GM06990 (cell line): ENCODE measurements around the gene MED12L.

ENCODE experiments used
- DNase-seq: peaks from one replicate; pipeline ENCODE4 v3.0.0-alpha.2; 2011; ENCODE audit not compliant: insufficient read length; ENCODE audit errors: extremely low read depth
- H3K27me3 ChIP-seq: replicated peaks from 2 replicates; pipeline ENCODE4 v1.6.0; 2011; ENCODE audit warnings: low read length; ENCODE audit not compliant: control insufficient read depth, insufficient read depth
- H3K36me3 ChIP-seq: 2 replicates; pipeline ENCODE4 v1.5.1; 2011; ENCODE audit warnings: low read length; ENCODE audit not compliant: control insufficient read depth, insufficient read depth
- H3K4me3 ChIP-seq: replicated peaks from 2 replicates; pipeline ENCODE4 v1.5.1; 2011; ENCODE audit warnings: low read depth, mild to moderate bottlenecking, control low read depth, low read length
- CTCF ChIP-seq: IDR thresholded peaks from 2 replicates; pipeline ENCODE4 v1.5.1; 2011; ENCODE audit warnings: low read length, control low read depth, mild to moderate bottlenecking, inconsistent platforms; ENCODE audit not compliant: insufficient read depth, poor library complexity, severe bottlenecking

Gene MED12L

DNA sequence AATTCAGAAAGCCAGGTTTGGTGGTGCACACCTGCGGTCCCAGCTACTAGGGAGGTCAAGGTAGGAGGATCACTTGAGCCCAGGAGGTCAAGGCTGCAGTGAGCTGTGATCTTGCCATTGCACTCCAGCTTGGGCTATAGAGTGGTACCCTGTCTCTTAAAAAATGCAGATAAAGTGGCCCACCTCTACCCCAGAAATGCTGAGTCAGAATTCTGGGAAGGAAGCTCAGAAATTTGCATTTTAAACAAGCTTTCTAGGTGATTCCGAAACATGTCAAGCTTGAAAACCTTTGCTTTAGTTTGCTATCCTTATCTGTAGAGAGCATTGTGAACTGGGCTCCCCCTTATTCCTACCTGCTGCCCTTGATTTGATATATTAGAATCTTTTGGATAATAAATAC is 7.7 kb downstream of the MED12L start:
- DNase-seq = no peak
- TF ChIP-seq CTCF = no peak
- Histone ChIP-seq H3K4me3 (no peak overlapping the region), H3K27me3 (no peaks in the 10 kb centered on the region), H3K36me3 (no peaks in the 10 kb centered on the region)

GRCh38 chr3:151093905-151094304 is 8.4 kb downstream of the MED12L start:
- no peaks in the 10 kb centered on the region for H3K27me3 ChIP-seq
- DNase-seq = no peak
- no peak overlapping the region for H3K4me3 ChIP-seq
- no peak for TF ChIP-seq CTCF
- no peaks in the 10 kb centered on the region for H3K36me3 ChIP-seq

DNA sequence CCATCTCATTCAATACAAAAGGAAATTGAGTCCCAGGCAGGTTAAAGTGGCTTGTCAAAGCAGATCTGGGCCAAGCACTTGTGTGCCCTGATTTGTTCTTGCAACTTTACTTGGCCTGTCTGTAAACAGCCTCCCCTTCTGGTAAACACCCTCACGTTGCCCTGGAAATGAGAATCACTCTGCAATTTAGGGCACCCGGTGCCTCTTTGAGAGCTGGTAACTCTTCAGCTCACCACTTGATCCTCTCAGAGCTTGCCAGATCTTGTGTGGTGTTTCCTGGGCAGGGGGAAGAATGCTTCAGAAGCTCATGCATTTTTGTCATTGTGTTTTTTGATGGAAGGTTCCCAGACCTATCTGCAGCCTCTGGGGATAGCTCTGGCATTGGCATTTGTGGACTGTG is 11.3 kb downstream of the MED12L start:
- H3K27me3 ChIP-seq = no peaks in the 10 kb centered on the region
- H3K4me3 ChIP-seq = no peak overlapping the region
- H3K36me3 ChIP-seq = no peaks in the 10 kb centered on the region
- TF ChIP-seq CTCF = no peak
- no peak for DNase-seq

DNA sequence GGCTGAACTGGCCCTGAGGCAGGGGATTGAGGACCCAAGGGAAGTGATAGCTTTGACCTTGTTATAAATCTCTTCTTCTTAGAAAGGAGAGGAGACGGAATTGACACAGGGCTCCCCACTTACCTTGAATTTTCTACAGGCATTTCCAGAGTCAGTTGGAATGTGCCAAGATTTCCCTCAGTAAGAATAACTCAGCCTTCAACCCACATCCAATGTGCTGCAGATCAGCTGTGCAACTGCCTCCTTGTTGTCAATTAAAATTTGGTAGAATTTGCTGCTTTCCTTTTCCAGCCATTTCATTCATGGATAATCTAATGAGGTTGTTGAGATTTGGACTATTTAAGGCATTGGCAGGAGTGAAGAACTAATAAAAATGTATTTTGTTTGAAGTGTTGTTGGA is 14.6 kb downstream of the MED12L start:
- no peak for DNase-seq
- Histone ChIP-seq H3K4me3 (no peak overlapping the region), H3K27me3 (0 out of 2 replicates have a peak, but pooled peaks cover 1% of the 10 kb centered on the region), H3K36me3 (no peaks in the 10 kb centered on the region)
- no peak for TF ChIP-seq CTCF

DNA sequence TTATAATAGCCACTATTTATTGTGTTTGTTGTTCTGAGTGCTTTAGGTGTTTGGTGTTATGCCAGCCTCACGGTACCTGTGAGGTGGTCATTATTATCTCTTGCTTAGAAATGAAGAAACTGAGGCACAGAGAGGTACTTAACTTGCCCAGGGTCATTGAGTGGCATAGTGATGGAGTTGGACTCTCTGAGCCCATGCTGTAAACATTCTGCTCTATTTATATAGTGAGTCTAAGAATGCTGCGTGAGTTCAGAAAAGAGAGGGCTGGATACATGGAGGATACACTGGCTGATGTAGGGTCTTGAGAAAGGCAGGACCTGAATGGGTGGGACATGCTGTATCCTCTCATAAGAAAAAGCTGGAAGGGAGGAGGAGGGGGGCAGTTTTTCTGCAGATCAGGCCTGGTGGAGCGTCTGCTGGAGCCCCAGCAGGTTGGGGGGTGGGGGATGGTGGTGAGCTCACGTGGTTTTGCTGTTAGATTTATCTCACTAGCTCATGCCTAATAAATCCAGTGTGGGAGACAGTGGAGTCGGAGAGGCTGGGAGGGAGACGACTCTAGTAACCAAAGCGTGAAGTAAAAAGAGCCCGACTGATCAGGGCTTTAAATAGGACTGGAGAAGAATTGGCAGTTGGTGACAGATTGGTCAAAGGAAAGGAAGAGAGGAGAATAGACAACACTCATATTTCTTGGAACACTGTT is 16.0 kb downstream of the MED12L start:
- no peak for DNase-seq
- no peaks in the 10 kb centered on the region for H3K36me3 ChIP-seq
- H3K4me3 ChIP-seq = no peak overlapping the region
- no peak for TF ChIP-seq CTCF
- H3K27me3 ChIP-seq = 0 out of 2 replicates have a peak, but pooled peaks cover 1% of the 10 kb centered on the region

- no peak for TF ChIP-seq CTCF
- Histone ChIP-seq H3K4me3 (no peak overlapping the region), H3K36me3 (no peaks in the 10 kb centered on the region), H3K27me3 (0 out of 2 replicates have a peak, but pooled peaks cover 1% of the 10 kb centered on the region)
- no peak for DNase-seq
Measured at GRCh38 chr3:151106311-151106710, 20.8 kb downstream of the MED12L start.
